ENCODE data around the gene TMEM222.

- TF ChIP-seq SUZ12 (IDR thresholded peaks at IDR 0.05) (no peak), FOXM1 (IDR thresholded peaks at IDR 0.05; ENCODE audit: borderline replicate concordance) (no peak), BHLHE40 (IDR thresholded peaks at IDR 0.05; ENCODE audit: borderline replicate concordance) (no peak), ELF4 (IDR thresholded peaks at IDR 0.05) (no peak), CTBP1 (IDR thresholded peaks at IDR 0.05; ENCODE audit: borderline replicate concordance) (no peak), SP1 (IDR thresholded peaks at IDR 0.05) (no peak), NFRKB (IDR thresholded peaks at IDR 0.05) (no peak), TARDBP (IDR thresholded peaks at IDR 0.05) (no peak), FOXK2 (IDR thresholded peaks at IDR 0.05) (no peak), ARNT (IDR thresholded peaks at IDR 0.05) (no peak), HDGF (IDR thresholded peaks at IDR 0.05; ENCODE audit: borderline replicate concordance) (no peak), ZNF384 (IDR thresholded peaks at IDR 0.05) (no peak), LEF1 (IDR thresholded peaks at IDR 0.05; ENCODE audit: borderline replicate concordance) (no peak), FOXA1 (IDR thresholded peaks at IDR 0.05) (no peak)
Observed at GRCh38 chr1:27314737-27315136, 7.2 kb upstream of the TMEM222 start.

Measured in HEK293T (cell line).